ENCODE data around the gene VSTM1. TPM values are rescaled to one million over a fixed set of nuclear protein-coding genes. Genes with fewer than 3 reads are reported as not detected.

VSTM1 gene
- total RNA-seq, 1 donor from 2014 or later = not detected

- no peaks in the 10 kb centered on the region for H3K4me1 ChIP-seq
- no peaks in the 10 kb centered on the region for H3K36me3 ChIP-seq
- H3K4me3 ChIP-seq = no peak overlapping the region
- no peak for DNase-seq (ENCODE audit: low spot score in 2 of 2)
- intact Hi-C loops (cut with DNase I) = loop anchor here (1.0 to 10.0 kb wide), 3 partner anchors 182 to 830 kb away; partner anchors contain the start of gene ZNF665
- H3K27ac ChIP-seq = no peak overlapping the region
- no peaks in the 10 kb centered on the region for H3K27me3 ChIP-seq
- no peaks in the 10 kb centered on the region for H3K9me3 ChIP-seq
- no peak for TF ChIP-seq CTCF (IDR thresholded peaks at IDR 0.05)
These were observed 39.0 kb downstream of the VSTM1 start for GRCh38 chr19:54024660-54025059.

- H3K27me3 ChIP-seq = no peaks in the 10 kb centered on the region
- H3K4me1 ChIP-seq = no peaks in the 10 kb centered on the region
- no peak overlapping the region for H3K4me3 ChIP-seq
- H3K27ac ChIP-seq = no peak overlapping the region
- TF ChIP-seq CTCF (IDR thresholded peaks at IDR 0.05) = no peak
- H3K9me3 ChIP-seq = no peaks in the 10 kb centered on the region
- no peak for DNase-seq (ENCODE audit: low spot score in 2 of 2)
- intact Hi-C loops (cut with DNase I) = loop anchor here (10.0 kb wide), 1 partner anchor 828 kb away; the partner anchor contains the start of gene ZNF665
- H3K36me3 ChIP-seq = no peaks in the 10 kb centered on the region
These were observed 40.5 kb downstream of the VSTM1 start for GRCh38 chr19:54023191-54023590.

GRCh38 chr19:54021932-54022331 lies 41.8 kb downstream of the VSTM1 start:
- Histone ChIP-seq H3K4me3 (no peak overlapping the region), H3K36me3 (no peaks in the 10 kb centered on the region), H3K4me1 (no peaks in the 10 kb centered on the region), H3K27me3 (no peaks in the 10 kb centered on the region), H3K9me3 (no peaks in the 10 kb centered on the region), H3K27ac (no peak overlapping the region)
- DNase-seq (ENCODE audit: low spot score in 2 of 2) = no peak
- intact Hi-C loops (cut with DNase I) = loop anchor here (10.0 kb wide), 1 partner anchor 827 kb away; the partner anchor contains the start of gene ZNF665
- no peak for TF ChIP-seq CTCF (IDR thresholded peaks at IDR 0.05)

GRCh38 chr19:54021363-54021762 lies 42.3 kb downstream of the VSTM1 start:
- intact Hi-C loops (cut with DNase I) = loop anchor here (10.0 kb wide), 1 partner anchor 827 kb away; the partner anchor contains the start of gene ZNF665
- no peaks in the 10 kb centered on the region for H3K9me3 ChIP-seq
- no peaks in the 10 kb centered on the region for H3K27me3 ChIP-seq
- no peak for TF ChIP-seq CTCF (IDR thresholded peaks at IDR 0.05)
- no peak for DNase-seq (ENCODE audit: low spot score in 2 of 2)
- H3K4me3 ChIP-seq = no peak overlapping the region
- H3K4me1 ChIP-seq = no peaks in the 10 kb centered on the region
- H3K27ac ChIP-seq = no peak overlapping the region
- H3K36me3 ChIP-seq = no peaks in the 10 kb centered on the region

- H3K27ac ChIP-seq = no peak overlapping the region
- TF ChIP-seq CTCF (IDR thresholded peaks at IDR 0.05) = no peak
- no peaks in the 10 kb centered on the region for H3K4me1 ChIP-seq
- H3K4me3 ChIP-seq = no peak overlapping the region
- no peak for DNase-seq (ENCODE audit: low spot score in 2 of 2)
- intact Hi-C loops (cut with DNase I) = no loop called here
- no peaks in the 10 kb centered on the region for H3K27me3 ChIP-seq
- H3K36me3 ChIP-seq = no peaks in the 10 kb centered on the region
- H3K9me3 ChIP-seq = no peaks in the 10 kb centered on the region
These were observed 46.4 kb downstream of the VSTM1 start for GRCh38 chr19:54017261-54017660.

Data from ascending aorta (tissue), 2 donors.